ENCODE measurements around the gene GOLPH3. TPM values are rescaled to one million over a fixed set of nuclear protein-coding genes. Genes with fewer than 3 reads are reported as not detected.
"Not testable (repeated sequence)": the region's sequence is repeated elsewhere in the genome, so short reads cannot be mapped to it uniquely, and the experiment has no call there.

The GOLPH3 gene
- total RNA-seq, 1 donor from 2014 or later, result 83.7 TPM

GRCh38 chr5:32083981-32084430 lies 90.1 kb downstream of the GOLPH3 start:
- H3K36me3 ChIP-seq (ENCODE audit: control insufficient read depth, insufficient read depth, low read length), result peaks cover 2% of the 10 kb centered on the region
- FAIRE-seq (no peak), DNase-seq (ENCODE audit: low read depth) (no peak)
- no peaks in the 10 kb centered on the region for H3K27me3 ChIP-seq (ENCODE audit: control insufficient read depth, insufficient read depth, low read length)
- TF ChIP-seq CTCF (IDR thresholded peaks at IDR 0.05; ENCODE audit: insufficient read depth, low read length, severe bottlenecking), result no peak
- H3K4me3 ChIP-seq (ENCODE audit: low read depth, low read length), result no peak overlapping the region

GRCh38 chr5:32082701-32083100 lies 91.4 kb downstream of the GOLPH3 start:
- Histone ChIP-seq H3K36me3 (ENCODE audit: control insufficient read depth, insufficient read depth, low read length) (peaks cover 2% of the 10 kb centered on the region), H3K4me3 (ENCODE audit: low read depth, low read length) (no peak overlapping the region), H3K27me3 (ENCODE audit: control insufficient read depth, insufficient read depth, low read length) (no peaks in the 10 kb centered on the region)
- TF ChIP-seq CTCF (IDR thresholded peaks at IDR 0.05; ENCODE audit: insufficient read depth, low read length, severe bottlenecking), result no peak
- no peak for DNase-seq (ENCODE audit: low read depth)
- no peak for FAIRE-seq

GRCh38 chr5:32080565-32080964 lies 93.6 kb downstream of the GOLPH3 start:
- DNase-seq (ENCODE audit: low read depth); FAIRE-seq; H3K27me3 ChIP-seq (ENCODE audit: control insufficient read depth, insufficient read depth, low read length); H3K4me3 ChIP-seq (ENCODE audit: low read depth, low read length); H3K36me3 ChIP-seq (ENCODE audit: control insufficient read depth, insufficient read depth, low read length): not testable (repeated sequence)

- DNase-seq (ENCODE audit: low read depth); FAIRE-seq; H3K36me3 ChIP-seq (ENCODE audit: control insufficient read depth, insufficient read depth, low read length); H3K27me3 ChIP-seq (ENCODE audit: control insufficient read depth, insufficient read depth, low read length); H3K4me3 ChIP-seq (ENCODE audit: low read depth, low read length): not testable (repeated sequence)
Measured at GRCh38 chr5:32078855-32079254, 95.3 kb downstream of the GOLPH3 start.

- no peak for FAIRE-seq
- peak; percentile 62 for DNase-seq (ENCODE audit: low read depth)
- TF ChIP-seq CTCF (IDR thresholded peaks at IDR 0.05; ENCODE audit: insufficient read depth, low read length, severe bottlenecking), result peak; percentile 43
- Histone ChIP-seq H3K4me3 (ENCODE audit: low read depth, low read length) (no peak overlapping the region), H3K36me3 (ENCODE audit: control insufficient read depth, insufficient read depth, low read length) (no peaks in the 10 kb centered on the region), H3K27me3 (ENCODE audit: control insufficient read depth, insufficient read depth, low read length) (no peaks in the 10 kb centered on the region)
Measured at GRCh38 chr5:32076699-32077695, 97.1 kb downstream of the GOLPH3 start.

Other genes starting within 250 kb of the GOLPH3 start
- gene MTMR12, start 138.6 kb upstream of the GOLPH3 start, total RNA-seq, result 15.8 and 17.5 TPM in 2 replicates

Measured in bronchial epithelial cell (primary cell).